B cell (primary cell): ENCODE results near the gene NEO1. TPM values are rescaled to one million over a fixed set of nuclear protein-coding genes. Genes with fewer than 3 reads are reported as not detected.

Source experiments
- ATAC-seq: fragments of 200-7000 bp; cut with Tn5 transposase; one replicate; pipeline ENCODE4 v1.10.0; 2021; ENCODE audit warnings: low read depth, mild to moderate bottlenecking, moderate number of reproducible peaks, moderate library complexity
- CTCF ChIA-PET: fragments of 350-600 bp; sonication (Branson Sonifier 250); formaldehyde crosslinking; loops from one replicate; lab custom pipeline; 2021; ENCODE audit warnings: antibody characterized with exemption, inconsistent platforms; lab: Charles Lee
- POLR2A ChIA-PET: fragments of 350-600 bp; sonication (Branson Sonifier 250); formaldehyde crosslinking; loops from one replicate; lab custom pipeline; 2021; ENCODE audit warnings: antibody characterized with exemption; lab: Charles Lee
- DNase-seq: peaks from one replicate; pipeline ENCODE4 v3.0.0; 2013
- H2AFZ ChIP-seq: 2 replicates; pipeline ENCODE4 v1.6.1; 2012; ENCODE audit warnings: mild to moderate bottlenecking, low read depth, low read length; ENCODE audit not compliant: insufficient read depth, poor library complexity, severe bottlenecking
- H3K27ac ChIP-seq, 2 donors: 1 replicate in 1 of 2; 2 replicates in 1 of 2; pipeline ENCODE4 v1.5.1; 2012 to 2013; ENCODE audit warnings: low read length in 2 of 2, mild to moderate bottlenecking in 2 of 2, moderate library complexity in 1 of 2
- H3K27me3 ChIP-seq, 4 experiments: fragments of 200-600 bp in 1 of 4; sonication (generic) in 1 of 4; replicated peaks in 1 of 4; 1 replicate in 2 of 4; 2 replicates in 2 of 4; pipeline versions ENCODE4 v1.6.1 to v1.7.0; 2013 to 2016; ENCODE audit warnings: low read length in 3 of 4, mild to moderate bottlenecking in 2 of 4, mixed read lengths in 1 of 4, moderate library complexity in 1 of 4; ENCODE audit not compliant: insufficient read depth in 4 of 4, control insufficient read depth in 3 of 4; ENCODE audit errors: control extremely low read depth in 1 of 4
- H3K36me3 ChIP-seq, 2 experiments: replicated peaks in 1 of 2; 1 replicate in 1 of 2; 2 replicates in 1 of 2; pipeline versions ENCODE4 v1.6.1 to v1.7.1; 2013; ENCODE audit warnings: low read length in 1 of 2; ENCODE audit not compliant: insufficient read depth in 2 of 2, control insufficient read depth in 1 of 2; ENCODE audit errors: control extremely low read depth in 1 of 2, extremely low read depth in 1 of 2
- H3K4me1 ChIP-seq, 2 donors: fragments of 200-600 bp in 1 of 2; sonication (generic) in 1 of 2; 1 replicate in 1 of 2; 2 replicates in 1 of 2; pipeline versions ENCODE4 v1.5.1 to v1.6.1; 2013 to 2017; ENCODE audit warnings: low read length in 2 of 2; ENCODE audit not compliant: control insufficient read depth in 2 of 2, insufficient read depth in 2 of 2
- H3K4me2 ChIP-seq: replicated peaks from 2 replicates; pipeline ENCODE3; 2012; ENCODE audit warnings: mild to moderate bottlenecking, low read depth, low read length; ENCODE audit not compliant: poor library complexity, severe bottlenecking
- H3K4me3 ChIP-seq, 5 experiments: fragments of 200-600 bp in 1 of 5; sonication (generic) in 1 of 5; 1 replicate in 3 of 5; 2 replicates in 2 of 5; pipeline versions ENCODE4 v1.5.1 to v1.7.0; 2011 to 2016; ENCODE audit warnings: low read length in 4 of 5, mild to moderate bottlenecking in 4 of 5, low read depth in 2 of 5, control low read depth in 1 of 5, moderate library complexity in 1 of 5; ENCODE audit not compliant: insufficient read depth in 1 of 5; ENCODE audit errors: control extremely low read depth in 1 of 5, extremely low read depth in 1 of 5
- H3K79me2 ChIP-seq: fragments of 200-600 bp; sonication (generic); one replicate; pipeline ENCODE4 v1.6.0; 2016; ENCODE audit warnings: low read length; ENCODE audit not compliant: control insufficient read depth, insufficient read depth
- H3K9ac ChIP-seq: fragments of 200-600 bp; sonication (generic); 2 replicates; pipeline ENCODE4 v1.6.1; 2017; ENCODE audit warnings: mild to moderate bottlenecking, low read length, moderate library complexity
- H3K9me3 ChIP-seq, 3 donors: one replicate each; pipeline versions ENCODE4 v1.6.1 to v1.7.1; 2013; ENCODE audit warnings: low read length in 2 of 3; ENCODE audit not compliant: control insufficient read depth in 2 of 3, insufficient read depth in 1 of 3; ENCODE audit errors: control extremely low read depth in 1 of 3
- H4K20me1 ChIP-seq: 2 replicates; pipeline ENCODE4 v1.6.0; 2012; ENCODE audit warnings: mild to moderate bottlenecking, low read length; ENCODE audit not compliant: insufficient read depth, control insufficient read depth, poor library complexity, severe bottlenecking
- H3K27ac Mint-ChIP-seq: one replicate; pipeline ENCODE4 v1.8.0; 2021; ENCODE audit warnings: mixed read lengths
- H3K27me3 Mint-ChIP-seq: one replicate; pipeline ENCODE4 v1.8.0; 2021; ENCODE audit warnings: mixed read lengths
- H3K4me1 Mint-ChIP-seq: one replicate; pipeline ENCODE4 v1.8.0; 2021; ENCODE audit warnings: mixed read lengths
- H3K4me3 Mint-ChIP-seq: one replicate; pipeline ENCODE4 v1.8.0; 2021; ENCODE audit warnings: mixed read lengths
- H3K9me3 Mint-ChIP-seq: one replicate; pipeline ENCODE4 v1.8.0; 2022; ENCODE audit warnings: mixed read lengths; ENCODE audit not compliant: insufficient read depth
- CTCF ChIP-seq: fragments of 200-600 bp; IDR thresholded peaks from one replicate; pipeline ENCODE4 v1.8.0; 2022; ENCODE audit warnings: antibody characterized with exemption, mild to moderate bottlenecking
- EZH2 ChIP-seq: IDR thresholded peaks from 2 replicates; pipeline ENCODE4 v1.6.1; 2012; ENCODE audit warnings: borderline replicate concordance, low read depth, mild to moderate bottlenecking, moderate library complexity, low read length; ENCODE audit not compliant: insufficient read depth, poor library complexity, severe bottlenecking
- WGBS: methylation state at CpG from one replicate; pipeline ENCODE4 v1.1.5; 2013; ENCODE audit warnings: missing lambda C conversion rate; ENCODE audit not compliant: insufficient coverage; 5-methylcytosine and 5-hydroxymethylcytosine counted together
- intact Hi-C: fragments of 100-400 bp; cut with micrococcal nuclease; formaldehyde crosslinking; loops from one replicate; pipeline ENCODE4 v1.10.0; 2022
- polyA plus RNA-seq: library from polyadenylated mRNA; depleted of rRNA; stranded (reverse); fragments of >200 nt; gene quantifications from 2 replicates; pipeline ENCODE4 v1.2.3, GENCODE V29; 2012
- total RNA-seq, 2 donors: library from RNA; stranded (reverse); fragments of 120-200 nt in 1 of 2; gene quantifications; 1 replicate in 1 of 2; 2 replicates in 1 of 2; pipeline versions ENCODE4 v1.2.3 to v1.2.4, GENCODE V29; 2013 to 2022

Gene NEO1
- total and polyA plus RNA-seq, 2 donors (not counting 1 experiment from before 2014, with no cell fraction given), result 1.3 to 3.9 TPM

GRCh38 chr15:73049564-73050215 lies 2.6 kb upstream of the NEO1 start:
- CTCF ChIA-PET, result no interaction called here
- H3K27me3 ChIP-seq, result peaks cover 0 to 23% (median 13%) of the 10 kb centered on the region in 4 experiments

More at GRCh38 chr15:73049564-73050215, 2.6 kb upstream of the NEO1 start:
- Histone ChIP-seq H3K4me1 (peaks cover 8 to 11% of the 10 kb centered on the region in 2 donors), H3K27ac (no peak overlapping the region), H2AFZ (no peak overlapping the region), H3K36me3 (no peaks in the 10 kb centered on the region), H4K20me1 (no peaks in the 10 kb centered on the region), H3K4me3 (no peak overlapping the region), H3K9ac (no peak overlapping the region), H3K79me2 (no peaks in the 10 kb centered on the region), H3K4me2 (no peak overlapping the region), H3K9me3 (no peaks in the 10 kb centered on the region)
- H3K27ac Mint-ChIP-seq, result no peak overlapping the region
- H3K4me1 Mint-ChIP-seq, result peaks cover 10% of the 10 kb centered on the region
- H3K9me3 Mint-ChIP-seq, result no peaks in the 10 kb centered on the region
- no peak for TF ChIP-seq EZH2
- TF ChIP-seq CTCF, result no peak
- POLR2A ChIA-PET, result no interaction called here
- intact Hi-C loops, result loop anchor here (5.0 to 10.0 kb wide), 2 partner anchors 585 to 932 kb away; partner anchors contain the start of genes MYO9A, NPTN and SENP8
- H3K27me3 Mint-ChIP-seq, result peaks cover 43% of the 10 kb centered on the region
- ATAC-seq (no peak), DNase-seq (no peak)
- no CpG with 5 or more reads among the region's 4 CpGs for WGBS
- no peak overlapping the region for H3K4me3 Mint-ChIP-seq
